ENCODE data around the gene STH.
"Not testable (repeated sequence)": the region's sequence is repeated elsewhere in the genome, so short reads cannot be mapped to it uniquely, and the experiment has no call there.

The STH gene

DNA sequence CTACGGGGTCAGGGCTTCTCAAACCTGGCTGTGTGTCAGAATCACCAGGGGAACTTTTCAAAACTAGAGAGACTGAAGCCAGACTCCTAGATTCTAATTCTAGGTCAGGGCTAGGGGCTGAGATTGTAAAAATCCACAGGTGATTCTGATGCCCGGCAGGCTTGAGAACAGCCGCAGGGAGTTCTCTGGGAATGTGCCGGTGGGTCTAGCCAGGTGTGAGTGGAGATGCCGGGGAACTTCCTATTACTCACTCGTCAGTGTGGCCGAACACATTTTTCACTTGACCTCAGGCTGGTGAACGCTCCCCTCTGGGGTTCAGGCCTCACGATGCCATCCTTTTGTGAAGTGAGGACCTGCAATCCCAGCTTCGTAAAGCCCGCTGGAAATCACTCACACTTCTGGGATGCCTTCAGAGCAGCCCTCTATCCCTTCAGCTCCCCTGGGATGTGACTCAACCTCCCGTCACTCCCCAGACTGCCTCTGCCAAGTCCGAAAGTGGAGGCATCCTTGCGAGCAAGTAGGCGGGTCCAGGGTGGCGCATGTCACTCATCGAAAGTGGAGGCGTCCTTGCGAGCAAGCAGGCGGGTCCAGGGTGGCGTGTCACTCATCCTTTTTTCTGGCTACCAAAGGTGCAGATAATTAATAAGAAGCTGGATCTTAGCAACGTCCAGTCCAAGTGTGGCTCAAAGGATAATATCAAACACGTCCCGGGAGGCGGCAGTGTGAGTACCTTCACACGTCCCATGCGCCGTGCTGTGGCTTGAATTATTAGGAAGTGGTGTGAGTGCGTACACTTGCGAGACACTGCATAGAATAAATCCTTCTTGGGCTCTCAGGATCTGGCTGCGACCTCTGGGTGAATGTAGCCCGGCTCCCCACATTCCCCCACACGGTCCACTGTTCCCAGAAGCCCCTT is 10.9 kb downstream of the STH start:
- DNase-seq, result no peak

DNA sequence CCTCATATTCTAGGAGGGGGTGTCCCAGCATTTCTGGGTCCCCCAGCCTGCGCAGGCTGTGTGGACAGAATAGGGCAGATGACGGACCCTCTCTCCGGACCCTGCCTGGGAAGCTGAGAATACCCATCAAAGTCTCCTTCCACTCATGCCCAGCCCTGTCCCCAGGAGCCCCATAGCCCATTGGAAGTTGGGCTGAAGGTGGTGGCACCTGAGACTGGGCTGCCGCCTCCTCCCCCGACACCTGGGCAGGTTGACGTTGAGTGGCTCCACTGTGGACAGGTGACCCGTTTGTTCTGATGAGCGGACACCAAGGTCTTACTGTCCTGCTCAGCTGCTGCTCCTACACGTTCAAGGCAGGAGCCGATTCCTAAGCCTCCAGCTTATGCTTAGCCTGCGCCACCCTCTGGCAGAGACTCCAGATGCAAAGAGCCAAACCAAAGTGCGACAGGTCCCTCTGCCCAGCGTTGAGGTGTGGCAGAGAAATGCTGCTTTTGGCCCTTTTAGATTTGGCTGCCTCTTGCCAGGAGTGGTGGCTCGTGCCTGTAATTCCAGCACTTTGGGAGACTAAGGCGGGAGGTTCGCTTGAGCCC is 11.6 kb downstream of the STH start:
- no peak for DNase-seq

DNA sequence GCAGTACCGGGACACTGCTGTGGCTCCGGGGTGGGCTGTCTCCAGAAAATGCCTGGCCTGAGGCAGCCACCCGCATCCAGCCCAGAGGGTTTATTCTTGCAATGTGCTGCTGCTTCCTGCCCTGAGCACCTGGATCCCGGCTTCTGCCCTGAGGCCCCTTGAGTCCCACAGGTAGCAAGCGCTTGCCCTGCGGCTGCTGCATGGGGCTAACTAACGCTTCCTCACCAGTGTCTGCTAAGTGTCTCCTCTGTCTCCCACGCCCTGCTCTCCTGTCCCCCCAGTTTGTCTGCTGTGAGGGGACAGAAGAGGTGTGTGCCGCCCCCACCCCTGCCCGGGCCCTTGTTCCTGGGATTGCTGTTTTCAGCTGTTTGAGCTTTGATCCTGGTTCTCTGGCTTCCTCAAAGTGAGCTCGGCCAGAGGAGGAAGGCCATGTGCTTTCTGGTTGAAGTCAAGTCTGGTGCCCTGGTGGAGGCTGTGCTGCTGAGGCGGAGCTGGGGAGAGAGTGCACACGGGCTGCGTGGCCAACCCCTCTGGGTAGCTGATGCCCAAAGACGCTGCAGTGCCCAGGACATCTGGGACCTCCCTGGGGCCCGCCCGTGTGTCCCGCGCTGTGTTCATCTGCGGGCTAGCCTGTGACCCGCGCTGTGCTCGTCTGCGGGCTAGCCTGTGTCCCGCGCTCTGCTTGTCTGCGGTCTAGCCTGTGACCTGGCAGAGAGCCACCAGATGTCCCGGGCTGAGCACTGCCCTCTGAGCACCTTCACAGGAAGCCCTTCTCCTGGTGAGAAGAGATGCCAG is 12.9 kb downstream of the STH start:
- no peak for DNase-seq

DNA sequence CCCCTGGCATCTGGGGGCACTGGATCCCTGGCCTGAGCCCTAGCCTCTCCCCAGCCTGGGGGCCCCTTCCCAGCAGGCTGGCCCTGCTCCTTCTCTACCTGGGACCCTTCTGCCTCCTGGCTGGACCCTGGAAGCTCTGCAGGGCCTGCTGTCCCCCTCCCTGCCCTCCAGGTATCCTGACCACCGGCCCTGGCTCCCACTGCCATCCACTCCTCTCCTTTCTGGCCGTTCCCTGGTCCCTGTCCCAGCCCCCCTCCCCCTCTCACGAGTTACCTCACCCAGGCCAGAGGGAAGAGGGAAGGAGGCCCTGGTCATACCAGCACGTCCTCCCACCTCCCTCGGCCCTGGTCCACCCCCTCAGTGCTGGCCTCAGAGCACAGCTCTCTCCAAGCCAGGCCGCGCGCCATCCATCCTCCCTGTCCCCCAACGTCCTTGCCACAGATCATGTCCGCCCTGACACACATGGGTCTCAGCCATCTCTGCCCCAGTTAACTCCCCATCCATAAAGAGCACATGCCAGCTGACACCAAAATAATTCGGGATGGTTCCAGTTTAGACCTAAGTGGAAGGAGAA is 13.5 kb downstream of the STH start:
- DNase-seq, result no peak

DNA sequence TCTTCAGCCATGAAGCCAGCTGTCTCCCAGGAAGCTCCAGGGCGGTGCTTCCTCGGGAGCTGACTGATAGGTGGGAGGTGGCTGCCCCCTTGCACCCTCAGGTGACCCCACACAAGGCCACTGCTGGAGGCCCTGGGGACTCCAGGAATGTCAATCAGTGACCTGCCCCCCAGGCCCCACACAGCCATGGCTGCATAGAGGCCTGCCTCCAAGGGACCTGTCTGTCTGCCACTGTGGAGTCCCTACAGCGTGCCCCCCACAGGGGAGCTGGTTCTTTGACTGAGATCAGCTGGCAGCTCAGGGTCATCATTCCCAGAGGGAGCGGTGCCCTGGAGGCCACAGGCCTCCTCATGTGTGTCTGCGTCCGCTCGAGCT is 14.1 kb downstream of the STH start:
- no peak for DNase-seq

DNA sequence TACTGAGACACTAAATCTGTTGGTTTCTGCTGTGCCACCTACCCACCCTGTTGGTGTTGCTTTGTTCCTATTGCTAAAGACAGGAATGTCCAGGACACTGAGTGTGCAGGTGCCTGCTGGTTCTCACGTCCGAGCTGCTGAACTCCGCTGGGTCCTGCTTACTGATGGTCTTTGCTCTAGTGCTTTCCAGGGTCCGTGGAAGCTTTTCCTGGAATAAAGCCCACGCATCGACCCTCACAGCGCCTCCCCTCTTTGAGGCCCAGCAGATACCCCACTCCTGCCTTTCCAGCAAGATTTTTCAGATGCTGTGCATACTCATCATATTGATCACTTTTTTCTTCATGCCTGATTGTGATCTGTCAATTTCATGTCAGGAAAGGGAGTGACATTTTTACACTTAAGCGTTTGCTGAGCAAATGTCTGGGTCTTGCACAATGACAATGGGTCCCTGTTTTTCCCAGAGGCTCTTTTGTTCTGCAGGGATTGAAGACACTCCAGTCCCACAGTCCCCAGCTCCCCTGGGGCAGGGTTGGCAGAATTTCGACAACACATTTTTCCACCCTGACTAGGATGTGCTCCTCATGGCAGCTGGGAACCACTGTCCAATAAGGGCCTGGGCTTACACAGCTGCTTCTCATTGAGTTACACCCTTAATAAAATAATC is 14.6 kb downstream of the STH start:
- DNase-seq, result no peak

DNA sequence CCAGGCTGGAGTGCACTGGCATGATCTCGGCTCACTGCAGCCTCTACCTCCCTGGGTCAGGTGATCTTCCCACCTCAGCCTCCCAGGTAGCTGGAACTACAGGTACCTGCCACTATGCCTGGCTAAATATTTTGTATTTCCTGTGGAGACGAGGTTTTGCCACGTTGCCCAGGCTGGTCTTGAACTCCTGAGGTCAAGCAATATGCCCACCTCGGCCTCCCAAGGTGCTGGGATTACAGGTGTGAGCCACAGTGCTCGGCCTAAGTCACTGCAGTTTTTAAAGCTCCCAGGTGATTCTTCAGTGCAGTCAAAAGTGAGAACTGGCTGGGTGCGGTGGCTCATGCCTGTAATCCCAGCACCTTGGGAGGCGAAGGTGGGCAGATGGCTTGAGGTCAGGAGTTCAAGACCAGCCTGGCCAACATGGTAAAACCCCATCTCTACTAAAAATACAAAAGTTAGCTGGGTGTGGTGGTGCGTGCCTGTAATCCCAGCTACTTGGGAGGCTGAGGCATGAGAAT is 20.4 kb downstream of the STH start:
- not testable (repeated sequence) for DNase-seq

DNA sequence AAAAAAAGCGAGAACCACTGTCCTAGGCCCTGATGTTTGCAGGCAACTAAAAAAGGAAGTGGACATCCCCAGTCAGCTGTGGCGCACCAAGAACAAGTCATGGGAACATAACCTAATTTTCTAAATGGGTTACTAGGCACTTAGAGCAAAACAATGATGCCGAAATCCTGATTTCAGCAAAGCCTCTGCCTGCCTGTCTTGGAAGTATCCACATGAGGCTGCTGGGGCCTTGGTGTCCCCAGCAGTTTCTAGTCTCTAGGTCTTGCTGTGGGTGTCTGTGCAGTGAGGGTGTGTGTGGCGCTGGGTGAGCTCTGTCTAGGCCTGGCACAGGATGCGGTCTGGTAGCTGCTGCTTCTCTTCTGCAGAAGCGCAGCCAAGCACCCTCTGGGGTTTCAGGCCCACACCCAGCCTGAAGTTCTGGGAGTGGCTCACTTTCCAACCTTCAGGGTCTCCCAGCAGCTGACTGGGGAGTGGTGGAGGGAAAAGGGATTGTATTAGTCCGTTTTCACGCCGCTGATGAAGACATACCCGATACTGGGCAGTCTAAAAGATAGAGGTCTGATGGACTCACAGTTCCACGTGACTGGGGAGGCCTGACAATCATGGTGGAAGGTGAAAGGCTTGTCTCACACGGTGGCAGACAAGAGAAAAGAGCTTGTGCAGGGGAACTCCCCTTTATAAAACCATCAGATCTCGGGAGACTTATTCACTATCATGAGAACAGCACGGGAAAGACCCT is 21.1 kb downstream of the STH start:
- peak; percentile 41 for DNase-seq

DNA sequence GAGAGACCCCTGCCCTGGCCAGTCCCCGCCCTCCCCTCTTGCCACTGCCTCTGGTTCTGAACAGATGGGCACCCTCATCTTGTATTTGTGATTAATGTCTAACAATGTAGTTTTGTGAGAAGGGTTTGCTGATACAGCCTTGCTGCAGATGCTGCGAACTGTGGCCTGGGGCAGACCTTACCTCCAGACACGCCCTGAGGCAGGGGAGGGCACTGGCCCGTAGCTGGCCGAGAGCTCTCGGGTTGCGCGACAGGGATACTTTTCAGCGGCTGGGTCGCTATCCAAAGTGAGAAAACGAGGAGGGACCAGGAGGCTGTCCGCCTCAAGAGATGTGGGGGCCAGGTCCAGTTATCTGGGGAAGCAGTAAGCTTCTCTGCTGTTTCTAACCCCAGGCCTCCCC is 21.9 kb downstream of the STH start:
- DNase-seq, result no peak

DNA sequence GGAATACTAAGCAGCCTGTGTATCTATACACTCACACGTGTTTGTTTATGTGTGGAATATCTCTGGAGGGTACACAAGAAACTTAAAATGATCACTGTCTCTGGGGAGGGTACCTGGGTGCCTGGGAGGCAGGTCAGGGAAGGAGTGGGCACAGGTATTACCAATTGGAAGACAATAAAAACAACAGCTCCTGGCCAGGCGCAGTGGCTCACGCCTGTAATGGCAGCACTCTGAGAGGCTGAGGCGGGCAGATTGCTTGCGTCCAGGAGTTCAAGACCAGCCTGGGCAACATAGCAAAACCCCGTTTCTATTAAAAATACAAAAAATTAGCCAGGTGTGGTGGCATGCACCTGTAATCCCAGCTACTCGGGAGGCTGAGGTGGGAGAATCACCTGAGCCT is 24.3 kb downstream of the STH start:
- not testable (repeated sequence) for DNase-seq

DNA sequence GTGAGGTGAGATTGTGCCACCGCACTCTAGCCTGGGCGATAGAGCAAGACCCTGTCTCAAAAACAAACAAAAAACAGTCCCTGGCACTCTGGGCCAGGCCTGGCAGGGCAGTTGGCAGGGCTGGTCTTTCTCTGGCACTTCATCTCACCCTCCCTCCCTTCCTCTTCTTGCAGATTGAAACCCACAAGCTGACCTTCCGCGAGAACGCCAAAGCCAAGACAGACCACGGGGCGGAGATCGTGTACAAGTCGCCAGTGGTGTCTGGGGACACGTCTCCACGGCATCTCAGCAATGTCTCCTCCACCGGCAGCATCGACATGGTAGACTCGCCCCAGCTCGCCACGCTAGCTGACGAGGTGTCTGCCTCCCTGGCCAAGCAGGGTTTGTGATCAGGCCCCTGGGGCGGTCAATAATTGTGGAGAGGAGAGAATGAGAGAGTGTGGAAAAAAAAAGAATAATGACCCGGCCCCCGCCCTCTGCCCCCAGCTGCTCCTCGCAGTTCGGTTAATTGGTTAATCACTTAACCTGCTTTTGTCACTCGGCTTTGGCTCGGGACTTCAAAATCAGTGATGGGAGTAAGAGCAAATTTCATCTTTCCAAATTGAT is 24.8 kb downstream of the STH start:
- no peak for DNase-seq

DNA sequence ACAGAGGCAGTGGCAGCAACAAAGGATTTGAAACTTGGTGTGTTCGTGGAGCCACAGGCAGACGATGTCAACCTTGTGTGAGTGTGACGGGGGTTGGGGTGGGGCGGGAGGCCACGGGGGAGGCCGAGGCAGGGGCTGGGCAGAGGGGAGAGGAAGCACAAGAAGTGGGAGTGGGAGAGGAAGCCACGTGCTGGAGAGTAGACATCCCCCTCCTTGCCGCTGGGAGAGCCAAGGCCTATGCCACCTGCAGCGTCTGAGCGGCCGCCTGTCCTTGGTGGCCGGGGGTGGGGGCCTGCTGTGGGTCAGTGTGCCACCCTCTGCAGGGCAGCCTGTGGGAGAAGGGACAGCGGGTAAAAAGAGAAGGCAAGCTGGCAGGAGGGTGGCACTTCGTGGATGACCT is 25.5 kb downstream of the STH start:
- DNase-seq, result no peak

DNA sequence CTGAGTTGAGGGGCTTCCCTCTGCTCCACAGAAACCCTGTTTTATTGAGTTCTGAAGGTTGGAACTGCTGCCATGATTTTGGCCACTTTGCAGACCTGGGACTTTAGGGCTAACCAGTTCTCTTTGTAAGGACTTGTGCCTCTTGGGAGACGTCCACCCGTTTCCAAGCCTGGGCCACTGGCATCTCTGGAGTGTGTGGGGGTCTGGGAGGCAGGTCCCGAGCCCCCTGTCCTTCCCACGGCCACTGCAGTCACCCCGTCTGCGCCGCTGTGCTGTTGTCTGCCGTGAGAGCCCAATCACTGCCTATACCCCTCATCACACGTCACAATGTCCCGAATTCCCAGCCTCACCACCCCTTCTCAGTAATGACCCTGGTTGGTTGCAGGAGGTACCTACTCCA is 26.0 kb downstream of the STH start:
- no peak for DNase-seq

DNA sequence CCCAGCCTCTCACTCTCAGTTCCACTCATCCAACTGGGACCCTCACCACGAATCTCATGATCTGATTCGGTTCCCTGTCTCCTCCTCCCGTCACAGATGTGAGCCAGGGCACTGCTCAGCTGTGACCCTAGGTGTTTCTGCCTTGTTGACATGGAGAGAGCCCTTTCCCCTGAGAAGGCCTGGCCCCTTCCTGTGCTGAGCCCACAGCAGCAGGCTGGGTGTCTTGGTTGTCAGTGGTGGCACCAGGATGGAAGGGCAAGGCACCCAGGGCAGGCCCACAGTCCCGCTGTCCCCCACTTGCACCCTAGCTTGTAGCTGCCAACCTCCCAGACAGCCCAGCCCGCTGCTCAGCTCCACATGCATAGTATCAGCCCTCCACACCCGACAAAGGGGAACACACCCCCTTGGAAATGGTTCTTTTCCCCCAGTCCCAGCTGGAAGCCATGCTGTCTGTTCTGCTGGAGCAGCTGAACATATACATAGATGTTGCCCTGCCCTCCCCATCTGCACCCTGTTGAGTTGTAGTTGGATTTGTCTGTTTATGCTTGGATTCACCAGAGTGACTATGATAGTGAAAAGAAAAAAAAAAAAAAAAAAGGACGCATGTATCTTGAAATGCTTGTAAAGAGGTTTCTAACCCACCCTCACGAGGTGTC is 26.6 kb downstream of the STH start:
- no peak for DNase-seq

DNA sequence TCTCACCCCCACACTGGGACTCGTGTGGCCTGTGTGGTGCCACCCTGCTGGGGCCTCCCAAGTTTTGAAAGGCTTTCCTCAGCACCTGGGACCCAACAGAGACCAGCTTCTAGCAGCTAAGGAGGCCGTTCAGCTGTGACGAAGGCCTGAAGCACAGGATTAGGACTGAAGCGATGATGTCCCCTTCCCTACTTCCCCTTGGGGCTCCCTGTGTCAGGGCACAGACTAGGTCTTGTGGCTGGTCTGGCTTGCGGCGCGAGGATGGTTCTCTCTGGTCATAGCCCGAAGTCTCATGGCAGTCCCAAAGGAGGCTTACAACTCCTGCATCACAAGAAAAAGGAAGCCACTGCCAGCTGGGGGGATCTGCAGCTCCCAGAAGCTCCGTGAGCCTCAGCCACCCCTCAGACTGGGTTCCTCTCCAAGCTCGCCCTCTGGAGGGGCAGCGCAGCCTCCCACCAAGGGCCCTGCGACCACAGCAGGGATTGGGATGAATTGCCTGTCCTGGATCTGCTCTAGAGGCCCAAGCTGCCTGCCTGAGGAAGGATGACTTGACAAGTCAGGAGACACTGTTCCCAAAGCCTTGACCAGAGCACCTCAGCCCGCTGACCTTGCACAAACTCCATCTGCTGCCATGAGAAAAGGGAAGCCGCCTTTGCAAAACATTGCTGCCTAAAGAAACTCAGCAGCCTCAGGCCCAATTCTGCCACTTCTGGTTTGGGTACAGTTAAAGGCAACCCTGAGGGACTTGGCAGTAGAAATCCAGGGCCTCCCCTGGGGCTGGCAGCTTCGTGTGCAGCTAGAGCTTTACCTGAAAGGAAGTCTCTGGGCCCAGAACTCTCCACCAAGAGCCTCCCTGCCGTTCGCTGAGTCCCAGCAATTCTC is 27.4 kb downstream of the STH start:
- no peak for DNase-seq

DNA sequence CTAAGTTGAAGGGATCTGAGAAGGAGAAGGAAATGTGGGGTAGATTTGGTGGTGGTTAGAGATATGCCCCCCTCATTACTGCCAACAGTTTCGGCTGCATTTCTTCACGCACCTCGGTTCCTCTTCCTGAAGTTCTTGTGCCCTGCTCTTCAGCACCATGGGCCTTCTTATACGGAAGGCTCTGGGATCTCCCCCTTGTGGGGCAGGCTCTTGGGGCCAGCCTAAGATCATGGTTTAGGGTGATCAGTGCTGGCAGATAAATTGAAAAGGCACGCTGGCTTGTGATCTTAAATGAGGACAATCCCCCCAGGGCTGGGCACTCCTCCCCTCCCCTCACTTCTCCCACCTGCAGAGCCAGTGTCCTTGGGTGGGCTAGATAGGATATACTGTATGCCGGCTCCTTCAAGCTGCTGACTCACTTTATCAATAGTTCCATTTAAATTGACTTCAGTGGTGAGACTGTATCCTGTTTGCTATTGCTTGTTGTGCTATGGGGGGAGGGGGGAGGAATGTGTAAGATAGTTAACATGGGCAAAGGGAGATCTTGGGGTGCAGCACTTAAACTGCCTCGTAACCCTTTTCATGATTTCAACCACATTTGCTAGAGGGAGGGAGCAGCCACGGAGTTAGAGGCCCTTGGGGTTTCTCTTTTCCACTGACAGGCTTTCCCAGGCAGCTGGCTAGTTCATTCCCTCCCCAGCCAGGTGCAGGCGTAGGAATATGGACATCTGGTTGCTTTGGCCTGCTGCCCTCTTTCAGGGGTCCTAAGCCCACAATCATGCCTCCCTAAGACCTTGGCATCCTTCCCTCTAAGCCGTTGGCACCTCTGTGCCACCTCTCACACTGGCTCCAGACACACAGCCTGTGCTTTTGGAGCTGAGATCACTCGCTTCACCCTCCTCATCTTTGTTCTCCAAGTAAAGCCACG is 28.3 kb downstream of the STH start:
- no peak for DNase-seq

DNA sequence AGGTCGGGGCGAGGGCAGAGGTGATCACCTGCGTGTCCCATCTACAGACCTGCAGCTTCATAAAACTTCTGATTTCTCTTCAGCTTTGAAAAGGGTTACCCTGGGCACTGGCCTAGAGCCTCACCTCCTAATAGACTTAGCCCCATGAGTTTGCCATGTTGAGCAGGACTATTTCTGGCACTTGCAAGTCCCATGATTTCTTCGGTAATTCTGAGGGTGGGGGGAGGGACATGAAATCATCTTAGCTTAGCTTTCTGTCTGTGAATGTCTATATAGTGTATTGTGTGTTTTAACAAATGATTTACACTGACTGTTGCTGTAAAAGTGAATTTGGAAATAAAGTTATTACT is 28.9 kb downstream of the STH start:
- DNase-seq, result no peak

DNA sequence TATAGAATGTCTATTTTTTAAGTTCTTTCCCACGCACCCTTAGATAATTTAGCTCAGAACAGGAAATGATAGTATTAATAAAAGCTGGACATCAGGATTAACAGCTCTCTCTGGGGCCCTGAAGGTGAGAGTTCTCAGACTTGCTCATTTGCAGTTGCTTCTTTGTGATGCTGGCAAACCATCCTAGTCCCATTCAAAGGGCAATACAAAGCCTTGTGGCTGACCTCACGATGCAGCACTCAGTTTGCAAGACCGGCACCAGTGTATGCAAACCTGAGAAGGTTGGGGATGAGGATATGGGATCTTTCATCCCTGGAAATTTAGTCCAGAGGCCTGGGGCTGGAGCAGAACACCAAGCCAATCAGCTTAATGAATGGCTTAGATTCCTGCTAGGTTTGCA is 29.3 kb downstream of the STH start:
- DNase-seq, result no peak

Data from activated CD4-positive, alpha-beta T cell treated with anti-CD3 and anti-CD28 coated beads, Interleukin-2, amount 50 U/mL, for 16 hours (primary cell).